IMR-90 (cell line): Measurements from ENCODE around the gene RIMBP2. TPM values are rescaled to one million over a fixed set of nuclear protein-coding genes. Genes with fewer than 3 reads are reported as not detected.

Source experiments
- ATAC-seq: fragments of 200-7000 bp; cut with Tn5 transposase; 2 replicates; pipeline ENCODE4 v1.9.1; 2020; ENCODE audit warnings: low read depth, mild to moderate bottlenecking, moderate library complexity
- BruUV-seq: library from RNA; stranded (reverse); fragments of 400-500 nt; replicated peaks from 2 replicates; lab custom pipeline; 2021; lab: Mats Ljungman, UMichigan
- CTCF ChIA-PET: fragments of 300-600 bp; formaldehyde crosslinking; extraction: SDS; loops from one replicate; lab custom pipeline; 2021; ENCODE audit warnings: antibody characterized with exemption; lab: Yijun Ruan, JAX
- POLR2A ChIA-PET: fragments of 300-600 bp; sonication (Branson Sonifier 250); formaldehyde crosslinking; loops from one replicate; lab custom pipeline; 2022; ENCODE audit warnings: antibody characterized with exemption; ENCODE audit not compliant: unreplicated experiment; lab: Charles Lee
- DNase-seq: peaks from one replicate; pipeline ENCODE4 v3.0.0; 2013
- H2AFZ ChIP-seq: replicated peaks from 2 replicates; pipeline ENCODE3; 2013; ENCODE audit warnings: low read length, mild to moderate bottlenecking; ENCODE audit not compliant: poor library complexity
- H2AK5ac ChIP-seq: 2 replicates; pipeline ENCODE4 v1.6.1; 2013; ENCODE audit warnings: low read depth, low read length, inconsistent platforms
- H2AK9ac ChIP-seq: replicated peaks from 2 replicates; pipeline ENCODE3; 2013; ENCODE audit warnings: mild to moderate bottlenecking, low read depth, low read length, moderate library complexity; ENCODE audit not compliant: poor library complexity
- H2BK120ac ChIP-seq: 2 replicates; pipeline ENCODE4 v1.6.1; 2013; ENCODE audit warnings: low read depth, low read length, inconsistent platforms
- H2BK15ac ChIP-seq: 3 replicates; pipeline ENCODE4 v1.6.1; 2013; ENCODE audit warnings: low read depth, low read length, inconsistent platforms
- H2BK20ac ChIP-seq: 2 replicates; pipeline ENCODE4 v1.6.1; 2013; ENCODE audit warnings: low read depth, mild to moderate bottlenecking, inconsistent platforms, low read length, moderate library complexity
- H2BK5ac ChIP-seq: 2 replicates; pipeline ENCODE4 v1.6.1; 2013; ENCODE audit warnings: mild to moderate bottlenecking, low read depth, low read length, inconsistent platforms; ENCODE audit not compliant: poor library complexity, severe bottlenecking
- H3K14ac ChIP-seq: replicated peaks from 2 replicates; pipeline ENCODE4 v1.6.1; 2013; ENCODE audit warnings: low read depth, low read length, inconsistent platforms
- H3K18ac ChIP-seq: 2 replicates; pipeline ENCODE4 v1.6.1; 2013; ENCODE audit warnings: low read depth, low read length, control low read depth
- H3K23ac ChIP-seq: 2 replicates; pipeline ENCODE4 v1.6.1; 2013; ENCODE audit warnings: low read depth, low read length, inconsistent platforms
- H3K27ac ChIP-seq: 2 replicates; pipeline ENCODE4 v1.5.1; 2013; ENCODE audit warnings: mild to moderate bottlenecking, control low read depth, low read length; ENCODE audit not compliant: insufficient read depth
- H3K27me3 ChIP-seq: 2 replicates; pipeline ENCODE4 v1.6.1; 2013; ENCODE audit warnings: low read length; ENCODE audit not compliant: control insufficient read depth, insufficient read depth
- H3K36me3 ChIP-seq: 2 replicates; pipeline ENCODE4 v1.6.1; 2013; ENCODE audit warnings: low read length, mixed read lengths; ENCODE audit not compliant: control insufficient read depth, insufficient read depth
- H3K4ac ChIP-seq: 2 replicates; pipeline ENCODE4 v1.6.1; 2013; ENCODE audit warnings: low read depth, low read length, inconsistent platforms
- H3K4me1 ChIP-seq: 2 replicates; pipeline ENCODE4 v1.6.1; 2013; ENCODE audit warnings: low read length, mixed read lengths; ENCODE audit not compliant: control insufficient read depth, insufficient read depth
- H3K4me2 ChIP-seq: 2 replicates; pipeline ENCODE4 v1.6.1; 2013; ENCODE audit warnings: low read depth, mild to moderate bottlenecking, control low read depth, low read length, moderate library complexity
- H3K4me3 ChIP-seq: 2 replicates; pipeline ENCODE4 v1.5.1; 2013; ENCODE audit warnings: low read depth, mild to moderate bottlenecking, control low read depth, low read length, moderate library complexity; ENCODE audit not compliant: insufficient read depth
- H3K56ac ChIP-seq: 2 replicates; pipeline ENCODE4 v1.6.1; 2013; ENCODE audit warnings: low read length, inconsistent platforms; ENCODE audit not compliant: insufficient read depth; ENCODE audit errors: extremely low read depth
- H3K79me1 ChIP-seq, 2 experiments: 2 replicates each; pipeline ENCODE4 v1.6.1; 2013; ENCODE audit warnings: low read length in 2 of 2, inconsistent platforms in 1 of 2, low read depth in 1 of 2
- H3K9ac ChIP-seq: 2 replicates; pipeline ENCODE4 v1.6.1; 2013; ENCODE audit warnings: low read depth, low read length, control low read depth
- H3K9me1 ChIP-seq: 2 replicates; pipeline ENCODE4 v1.6.1; 2013; ENCODE audit warnings: low read length, inconsistent platforms; ENCODE audit not compliant: insufficient read depth
- H3K9me3 ChIP-seq: 2 replicates; pipeline ENCODE4 v1.6.1; 2013; ENCODE audit warnings: low read length; ENCODE audit not compliant: control insufficient read depth, insufficient read depth
- H4K20me1 ChIP-seq: 2 replicates; pipeline ENCODE4 v1.6.1; 2013; ENCODE audit warnings: low read length, inconsistent platforms; ENCODE audit not compliant: insufficient read depth
- H4K5ac ChIP-seq: 2 replicates; pipeline ENCODE4 v1.6.1; 2013; ENCODE audit warnings: mild to moderate bottlenecking, low read depth, low read length, control low read depth
- H4K8ac ChIP-seq, 2 experiments: 2 replicates each; pipeline ENCODE4 v1.6.1; 2013; ENCODE audit warnings: low read depth in 2 of 2, low read length in 2 of 2, control low read depth in 1 of 2, inconsistent platforms in 1 of 2
- H4K91ac ChIP-seq: 2 replicates; pipeline ENCODE4 v1.6.1; 2013; ENCODE audit warnings: low read depth, low read length, inconsistent platforms; ENCODE audit not compliant: insufficient read depth
- BHLHE40 ChIP-seq: fragments of 150-350 bp; IDR thresholded peaks from 2 replicates; pipeline ENCODE4 v1.6.1; 2016; ENCODE audit warnings: mild to moderate bottlenecking, low read depth, low read length
- CHD1 ChIP-seq: IDR thresholded peaks from 2 replicates; pipeline ENCODE4 v1.6.1; 2012; ENCODE audit warnings: low read depth, low read length, improper control_type of control experiment
- WGBS, 2 experiments: methylation state at CpG; one replicate each; pipeline versions ENCODE4 v1.1.5 to v1.1.7; 2013; ENCODE audit warnings: missing lambda C conversion rate in 2 of 2; ENCODE audit not compliant: insufficient read length in 1 of 2; ENCODE audit errors: extremely low coverage in 2 of 2; 5-methylcytosine and 5-hydroxymethylcytosine counted together
- dilution Hi-C: fragments of 300-500 bp; cut with HindIII; formaldehyde crosslinking; loops from one replicate; pipeline ENCODE4 v1.14.3; 2018; ENCODE audit warnings: low sequenced_read_pairs; ENCODE audit not compliant: unreplicated experiment
- in situ Hi-C: fragments of 300-500 bp; cut with MboI; formaldehyde crosslinking; loops from 3 replicates; pipeline ENCODE4 v1.14.3; 2019; ENCODE audit warnings: low sequenced_read_pairs, inconsistent platforms, mixed read lengths
- intact Hi-C: fragments of 100-400 bp; cut with micrococcal nuclease; formaldehyde crosslinking; loops from 2 replicates; pipeline ENCODE4 v1.10.0; 2022
- polyA plus RNA-seq, 3 experiments: library from polyadenylated mRNA; depleted of rRNA; stranded (reverse); fragments of >200 nt; gene quantifications; 2 replicates each; pipeline ENCODE4 v1.2.3, GENCODE V29; 2012; ENCODE audit warnings: low replicate concordance in 1 of 3
- total RNA-seq: library from RNA; depleted of rRNA; stranded (reverse); fragments of >200 nt; gene quantifications from 2 replicates; pipeline ENCODE4 v1.2.3, GENCODE V29; 2012

The RIMBP2 gene
- total and polyA plus RNA-seq, 2 of the 4 experiments (the other 2 are of a cell fraction), result not detected

DNA sequence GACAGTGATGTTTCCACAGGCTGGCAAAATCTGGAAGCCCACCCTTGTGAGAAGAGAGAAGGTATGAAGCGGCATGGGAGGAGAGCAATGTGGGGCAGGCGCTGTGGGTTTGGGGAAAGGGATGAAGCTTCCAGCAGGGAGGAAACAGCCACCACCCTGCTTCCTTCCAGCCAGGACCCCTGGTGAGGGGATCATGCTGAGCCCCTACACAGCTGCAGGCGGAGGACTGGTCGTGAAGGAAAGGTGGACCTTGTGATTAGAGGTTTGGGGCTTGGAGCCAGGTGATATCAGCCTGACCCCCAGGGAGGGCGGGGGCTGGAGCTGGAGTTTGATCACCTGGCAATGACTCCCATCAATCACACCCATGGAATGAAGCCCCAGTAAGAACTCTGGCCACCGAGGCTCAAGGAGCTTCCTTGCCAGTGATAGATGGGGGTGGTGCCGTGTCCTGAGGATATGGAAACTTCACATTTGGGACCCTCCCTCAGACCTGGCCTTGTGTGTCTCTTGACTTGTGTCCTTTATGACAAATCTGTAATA is 48.6 kb downstream of the RIMBP2 start:
- Histone ChIP-seq H2AK9ac (no peak overlapping the region), H3K4me3 (no peak overlapping the region), H3K18ac (no peak overlapping the region), H4K20me1 (no peaks in the 10 kb centered on the region), H3K4me1 (no peaks in the 10 kb centered on the region), H3K4ac (no peak overlapping the region), H4K8ac (no peak overlapping the region), H2BK120ac (no peak overlapping the region), H4K91ac (no peak overlapping the region), H3K9me1 (no peaks in the 10 kb centered on the region), H3K23ac (no peak overlapping the region), H2AK5ac (no peak overlapping the region), H2BK15ac (no peak overlapping the region), H2BK20ac (no peak overlapping the region), H2BK5ac (no peak overlapping the region), H3K14ac (no peak overlapping the region), H3K56ac (no peak overlapping the region), H3K4me2 (no peak overlapping the region), H2AFZ (no peak overlapping the region), H3K27ac (no peak overlapping the region), H3K9ac (no peak overlapping the region), H4K5ac (no peak overlapping the region), H3K27me3 (no peaks in the 10 kb centered on the region), H3K36me3 (no peaks in the 10 kb centered on the region), H3K79me1 (no peaks in the 10 kb centered on the region), H3K9me3 (peaks cover 37% of the 10 kb centered on the region)
- BruUV-seq, result no TSS peak
- POLR2A ChIA-PET, result no interaction called here
- ATAC-seq, result no peak
- in situ Hi-C loops (no loop called here), intact Hi-C loops (no loop called here), dilution Hi-C loops (no loop called here)
- no CpG with 5 or more reads among the region's 7 CpGs for WGBS, 2 experiments
- CTCF ChIA-PET, result no interaction called here
- DNase-seq, result no peak
- TF ChIP-seq CHD1 (no peak), BHLHE40 (no peak)
